HCT116 (cell line): ENCODE measurements around the gene NRCAM. TPM values are rescaled to one million over a fixed set of nuclear protein-coding genes. Genes with fewer than 3 reads are reported as not detected.

ENCODE experiments used
- ATAC-seq: fragments of 200-7000 bp; cut with Tn5 transposase; 2 replicates; pipeline ENCODE4 v1.9.1; 2020; ENCODE audit warnings: mild to moderate bottlenecking, moderate library complexity
- BruUV-seq: library from RNA; stranded (reverse); fragments of 400-500 nt; replicated peaks from 2 replicates; lab custom pipeline; 2021; lab: Mats Ljungman, UMichigan
- CTCF ChIA-PET: fragments of 300-600 bp; sonication (Branson Sonifier 250); formaldehyde crosslinking; loops from one replicate; lab custom pipeline; 2021; ENCODE audit warnings: antibody characterized with exemption; lab: Charles Lee
- POLR2A ChIA-PET: fragments of 300-600, 350-600 bp; sonication (Branson Sonifier 250); formaldehyde crosslinking; loops from one replicate; lab custom pipeline; 2021; ENCODE audit warnings: antibody characterized with exemption; lab: Charles Lee
- RAD21 ChIA-PET, 2 experiments: fragments of 300-600 bp; sonication (Branson Sonifier 250); formaldehyde crosslinking; loops; one replicate each; lab custom pipeline; 2023; ENCODE audit warnings: low total read pairs in 2 of 2; ENCODE audit not compliant: uncharacterized antibody in 2 of 2, unreplicated experiment in 2 of 2, low non-redundant PET in 1 of 2; lab: Charles Lee
- DNase-seq: peaks from one replicate; pipeline ENCODE4 v3.0.0-alpha.2; 2010; ENCODE audit warnings: low read depth, low spot score
- H2AFZ ChIP-seq: fragments of 200-600 bp; shearing (Covaris generic), sonication (generic); 2 replicates; pipeline ENCODE4 v1.6.1; 2017; ENCODE audit warnings: low read depth, mixed run types, mixed read lengths, antibody characterized with exemption, low read length; ENCODE audit not compliant: poor library complexity, severe bottlenecking
- H3K27ac ChIP-seq: 2 replicates; pipeline ENCODE4 v1.5.1; 2012; ENCODE audit warnings: low read depth, low read length
- H3K27me3 ChIP-seq: fragments of 200-600 bp; sonication (generic); 2 replicates; pipeline ENCODE4 v1.6.1; 2016; ENCODE audit warnings: mixed run types, low read length, mixed read lengths; ENCODE audit not compliant: insufficient read depth
- H3K36me3 ChIP-seq, 2 experiments: fragments of 200-500 bp in 1 of 2; fragments of 200-600 bp in 1 of 2; sonication (Bioruptor generic) in 1 of 2; sonication (generic) in 1 of 2; 2 replicates each; pipeline versions ENCODE4 v1.5.1 to v1.6.1; 2014 to 2016; ENCODE audit warnings: low read length in 2 of 2, inconsistent platforms in 1 of 2, mixed read lengths in 1 of 2, mixed run types in 1 of 2; ENCODE audit not compliant: insufficient read depth in 2 of 2, control insufficient read depth in 1 of 2
- H3K4me1 ChIP-seq, 2 experiments: fragments of 200-600 bp in 1 of 2; sonication (generic) in 1 of 2; 2 replicates each; pipeline versions ENCODE4 v1.5.1 to v1.6.1; 2012 to 2017; ENCODE audit warnings: low read length in 2 of 2, inconsistent platforms in 1 of 2, mild to moderate bottlenecking in 1 of 2, mixed read lengths in 1 of 2, mixed run types in 1 of 2, moderate library complexity in 1 of 2; ENCODE audit not compliant: insufficient read depth in 2 of 2, control insufficient read depth in 1 of 2
- H3K4me2 ChIP-seq: fragments of 200-600 bp; sonication (generic); 2 replicates; pipeline ENCODE4 v1.6.1; 2017; ENCODE audit warnings: mixed run types, low read length, mixed read lengths
- H3K4me3 ChIP-seq, 2 experiments: fragments of 200-600 bp in 1 of 2; sonication (generic) in 1 of 2; replicated peaks in 1 of 2; 2 replicates each; pipeline ENCODE4 v1.5.1; 2011 to 2016; ENCODE audit warnings: low read length in 2 of 2, control low read depth in 1 of 2, low read depth in 1 of 2, mild to moderate bottlenecking in 1 of 2, mixed read lengths in 1 of 2, mixed run types in 1 of 2
- H3K79me2 ChIP-seq: fragments of 200-600 bp; sonication (generic); 2 replicates; pipeline ENCODE4 v1.6.1; 2017; ENCODE audit warnings: mild to moderate bottlenecking, mixed run types, low read length, moderate library complexity, mixed read lengths; ENCODE audit not compliant: insufficient read depth
- H3K9ac ChIP-seq: fragments of 200-600 bp; sonication (generic); 2 replicates; pipeline ENCODE4 v1.6.1; 2016; ENCODE audit warnings: low read length, mixed read lengths
- H3K9me2 ChIP-seq: fragments of 200-600 bp; sonication (generic), shearing (Covaris generic); 2 replicates; pipeline ENCODE4 v1.6.1; 2017; ENCODE audit warnings: mixed run types, mild to moderate bottlenecking, moderate library complexity; ENCODE audit not compliant: insufficient read depth
- H3K9me3 ChIP-seq, 2 experiments: fragments of 200-500 bp in 1 of 2; fragments of 200-600 bp in 1 of 2; sonication (Bioruptor generic) in 1 of 2; sonication (generic) in 1 of 2; 2 replicates each; pipeline ENCODE4 v1.6.1; 2014 to 2017; ENCODE audit warnings: low read length in 2 of 2, mixed read lengths in 2 of 2, inconsistent platforms in 1 of 2, low read depth in 1 of 2, mild to moderate bottlenecking in 1 of 2, mixed run types in 1 of 2, moderate library complexity in 1 of 2; ENCODE audit not compliant: control insufficient read depth in 1 of 2, insufficient read depth in 1 of 2
- H4K20me1 ChIP-seq: fragments of 200-600 bp; sonication (generic), shearing (Covaris generic); 2 replicates; pipeline ENCODE4 v1.6.1; 2017; ENCODE audit warnings: mixed run types, mild to moderate bottlenecking, moderate library complexity; ENCODE audit not compliant: insufficient read depth
- CTCF ChIP-seq, 3 experiments: fragments of 200-600 bp in 1 of 3; sonication (generic) in 1 of 3; IDR thresholded peaks in 2 of 3; conservative IDR thresholded peaks in 1 of 3; 2 replicates each; pipeline ENCODE4 v1.5.1; 2012 to 2017; ENCODE audit warnings: low read depth in 2 of 3, low read length in 2 of 3, antibody characterized with exemption in 1 of 3, borderline replicate concordance in 1 of 3, control low read depth in 1 of 3, mild to moderate bottlenecking in 1 of 3, mixed read lengths in 1 of 3, mixed run types in 1 of 3, moderate library complexity in 1 of 3; ENCODE audit not compliant: insufficient read depth in 1 of 3
- EZH2 ChIP-seq: fragments of 200-600 bp; sonication (generic); IDR thresholded peaks from 2 replicates; pipeline ENCODE4 v1.6.1; 2017; ENCODE audit warnings: antibody characterized with exemption, mixed run types
- EZH2phosphoT487 ChIP-seq: fragments of 200-600 bp; IDR thresholded peaks from 2 replicates; pipeline ENCODE4 v1.6.1; 2018; ENCODE audit warnings: antibody characterized with exemption, borderline replicate concordance
- MAX ChIP-seq: IDR thresholded peaks from 2 replicates; pipeline ENCODE4 v1.6.1; 2012
- RAD21 ChIP-seq: IDR thresholded peaks from 2 replicates; pipeline ENCODE4 v1.6.1; 2012; ENCODE audit warnings: low read depth, mild to moderate bottlenecking
- REST ChIP-seq: IDR thresholded peaks from 2 replicates; pipeline ENCODE4 v1.6.1; 2012; ENCODE audit warnings: low read depth
- SRF ChIP-seq: IDR thresholded peaks from 2 replicates; pipeline ENCODE4 v1.6.1; 2012; ENCODE audit warnings: low read depth
- TCF7L2 ChIP-seq: IDR thresholded peaks from 2 replicates; pipeline ENCODE4 v1.7.0; 2011; ENCODE audit warnings: borderline replicate concordance, inconsistent platforms; ENCODE audit not compliant: insufficient read depth, insufficient read length; ENCODE audit errors: extremely low read depth
- intact Hi-C: fragments of 100-400 bp; cut with micrococcal nuclease; formaldehyde crosslinking; loops from 2 replicates; pipeline ENCODE4 v1.10.0; 2022
- total RNA-seq: library from RNA; stranded (reverse); gene quantifications from one replicate; pipeline ENCODE4 v1.2.1, GENCODE V29; 2021; ENCODE audit not compliant: unreplicated experiment

The NRCAM gene
- total RNA-seq, 1 experiment from 2014 or later = 0.15 TPM

GRCh38 chr7:108222236-108222892, 233.9 kb downstream of the NRCAM start:
- ATAC-seq = peak; percentile 70
- no peak for DNase-seq
- ChIA-PET RAD21 (no interaction called here), POLR2A (no interaction called here), CTCF (interaction anchor here (0.5 kb wide), 1 partner anchor 236 kb away, joined by 3 read pairs; no protein-coding TSS in a partner anchor)
- no peaks in the 10 kb centered on the region for H4K20me1 ChIP-seq
- no peaks in the 10 kb centered on the region for H3K27me3 ChIP-seq
- no peaks in the 10 kb centered on the region for H3K9me3 ChIP-seq
- no peaks in the 10 kb centered on the region for H3K79me2 ChIP-seq
- intact Hi-C loops = no loop called here
- no peaks in the 10 kb centered on the region for H3K36me3 ChIP-seq
- no peak overlapping the region for H3K9ac ChIP-seq
- H3K4me3 ChIP-seq = no peak overlapping the region
- H2AFZ ChIP-seq = peak overlapping the region; percentile 8
- BruUV-seq = no TSS peak
- H3K27ac ChIP-seq = no peak overlapping the region
- H3K4me1 ChIP-seq = peaks cover 0 to 8% of the 10 kb centered on the region in 2 experiments; a peak in 1 of 4 replicates
- H3K9me2 ChIP-seq = no peaks in the 10 kb centered on the region
- no peak overlapping the region for H3K4me2 ChIP-seq
- TF ChIP-seq REST (no peak), SRF (no peak), MAX (peak; percentile 72), CTCF (IDR thresholded peaks at IDR 0.05 in 2 of 3, conservative IDR thresholded peaks at IDR 0.05 in 1 of 3; ENCODE audit: borderline replicate concordance in 1 of 3, insufficient read depth in 1 of 3, low read depth in 2 of 3, low read length in 2 of 3) (0 out of 6 replicates have a peak, but pooled peaks of 1 of the 3 experiments have one; percentile 12), TCF7L2 (no peak), EZH2 (no peak), RAD21 (peak; percentile 37; the same call in 1 of the 2 replicates), EZH2phosphoT487 (no peak)
